GM18507 (cell line): ENCODE measurements around the gene AK9.

Source experiments
- DNase-seq: peaks from one replicate; pipeline ENCODE4 v3.0.0; 2011; ENCODE audit warnings: low read depth; ENCODE audit not compliant: insufficient read length; ENCODE audit errors: extremely low spot score
- FAIRE-seq: peaks from 2 replicates; lab custom pipeline; 2011; peaks lifted over from hg19 to GRCh38; lab: Jason Lieb, UNC

AK9 gene

GRCh38 chr6:109491207-109491938 is 199.6 kb downstream of the AK9 start:
- FAIRE-seq (no peak), DNase-seq (no peak)

GRCh38 chr6:109490713-109491112 is 200.3 kb downstream of the AK9 start:
- FAIRE-seq (no peak), DNase-seq (no peak)

GRCh38 chr6:109488001-109488400 is 203.0 kb downstream of the AK9 start:
- FAIRE-seq: no peak
- DNase-seq: no peak

- no peak for FAIRE-seq
- no peak for DNase-seq
Observed at GRCh38 chr6:109486068-109486467, 204.9 kb downstream of the AK9 start.

- no peak for FAIRE-seq
- DNase-seq: no peak
Observed at GRCh38 chr6:109485266-109485935, 205.6 kb downstream of the AK9 start.

- DNase-seq (no peak), FAIRE-seq (no peak)
Observed at GRCh38 chr6:109484122-109484521, 206.9 kb downstream of the AK9 start.

GRCh38 chr6:109483735-109484057 is 207.3 kb downstream of the AK9 start:
- no peak for DNase-seq
- FAIRE-seq: no peak

- DNase-seq (peak; percentile 77), FAIRE-seq (peak; percentile 73)
Observed at GRCh38 chr6:109482905-109483734, 207.9 kb downstream of the AK9 start, which contains the start of gene ZBTB24. Gene ZBTB24 (minus strand): TSS chr6:109483219. CDS start chr6:109482026, 1,193 bp downstream.

- FAIRE-seq (no peak), DNase-seq (no peak)
Observed at GRCh38 chr6:109480993-109481480, 210.0 kb downstream of the AK9 start.

GRCh38 chr6:109478841-109479624 is 212.0 kb downstream of the AK9 start:
- no peak for FAIRE-seq
- DNase-seq: no peak

GRCh38 chr6:109478222-109478805 is 212.7 kb downstream of the AK9 start:
- no peak for DNase-seq
- FAIRE-seq: no peak

GRCh38 chr6:109477725-109478124 is 213.3 kb downstream of the AK9 start:
- peak; percentile 76 for FAIRE-seq
- no peak for DNase-seq

GRCh38 chr6:109477184-109477583 is 213.8 kb downstream of the AK9 start:
- FAIRE-seq: no peak
- no peak for DNase-seq

GRCh38 chr6:109475625-109476024 is 215.4 kb downstream of the AK9 start:
- FAIRE-seq (no peak), DNase-seq (no peak)

GRCh38 chr6:109474995-109475394 is 216.0 kb downstream of the AK9 start:
- no peak for FAIRE-seq

GRCh38 chr6:109473120-109473519 is 217.9 kb downstream of the AK9 start:
- FAIRE-seq: no peak
- no peak for DNase-seq

More at GRCh38 chr6:109474995-109475394, 216.0 kb downstream of the AK9 start:
- DNase-seq: no peak

GRCh38 chr6:109472132-109472995 is 218.6 kb downstream of the AK9 start:
- no peak for DNase-seq
- FAIRE-seq: peak; percentile 71

GRCh38 chr6:109471105-109471810 is 219.7 kb downstream of the AK9 start:
- FAIRE-seq (no peak), DNase-seq (no peak)
